SK-N-MC (cell line): ENCODE measurements around the gene CD99L2.

Source experiments
- FOXP2 ChIP-seq: optimal IDR thresholded peaks from 2 replicates; pipeline ENCODE3; 2011; ENCODE audit warnings: mild to moderate bottlenecking, moderate library complexity; ENCODE audit not compliant: insufficient read depth; ENCODE audit errors: extremely low read length, control extremely low read depth
- POLR2AphosphoS5 ChIP-seq: IDR thresholded peaks from 2 replicates; pipeline ENCODE4 v1.6.1; 2012; ENCODE audit warnings: mild to moderate bottlenecking, low read depth, low read length, borderline replicate concordance

GRCh38 chrX:150935467-150935866, 37.0 kb upstream of the CD99L2 start:
- TF ChIP-seq POLR2AphosphoS5 (no peak), FOXP2 (no peak)
